ENCODE results near the gene COQ8A.
"Not testable (repeated sequence)": the region's sequence is repeated elsewhere in the genome, so short reads cannot be mapped to it uniquely, and the experiment has no call there.

The COQ8A gene

GRCh38 chr1:226953175-226953800 is 13.2 kb downstream of the COQ8A start:
- no peak for DNase-seq

- DNase-seq = no peak
Measured at GRCh38 chr1:226954337-226954736, 14.2 kb downstream of the COQ8A start.

GRCh38 chr1:226954777-226955176 is 14.7 kb downstream of the COQ8A start:
- no peak for DNase-seq

GRCh38 chr1:226955857-226956256 is 15.8 kb downstream of the COQ8A start:
- not testable (repeated sequence) for DNase-seq

GRCh38 chr1:226956942-226957713 is 17.0 kb downstream of the COQ8A start:
- DNase-seq = no peak

GRCh38 chr1:226957714-226958113 is 17.6 kb downstream of the COQ8A start:
- no peak for DNase-seq

- DNase-seq = no peak
Measured at GRCh38 chr1:226958300-226958699, 18.2 kb downstream of the COQ8A start.

- DNase-seq = no peak
Measured at GRCh38 chr1:226960256-226960655, 20.2 kb downstream of the COQ8A start.

GRCh38 chr1:226960944-226961765 is 21.1 kb downstream of the COQ8A start:
- DNase-seq = no peak

- no peak for DNase-seq
Measured at GRCh38 chr1:226962421-226963391, 22.6 kb downstream of the COQ8A start.

GRCh38 chr1:226964068-226964425 is 24.0 kb downstream of the COQ8A start:
- no peak for DNase-seq

- no peak for DNase-seq
Measured at GRCh38 chr1:226964611-226965486, 24.8 kb downstream of the COQ8A start.

- DNase-seq = no peak
Measured at GRCh38 chr1:226965581-226966440, 25.7 kb downstream of the COQ8A start.

- DNase-seq = no peak
Measured at GRCh38 chr1:226966683-226967082, 26.6 kb downstream of the COQ8A start.

GRCh38 chr1:226967665-226968064 is 27.6 kb downstream of the COQ8A start:
- DNase-seq = peak; percentile 82

GRCh38 chr1:226971765-226972164 is 31.7 kb downstream of the COQ8A start:
- DNase-seq = no peak

GRCh38 chr1:226972931-226973330 is 32.8 kb downstream of the COQ8A start:
- DNase-seq = no peak

- peak; percentile 97 for DNase-seq
Measured at GRCh38 chr1:226973371-226973897, 33.3 kb downstream of the COQ8A start.

- no peak for DNase-seq
Measured at GRCh38 chr1:226973898-226974543, 33.9 kb downstream of the COQ8A start.

All from NCI-H446 treated with DMSO at 0.1 percent for 48 hours (cell line).